22Rv1 (cell line): ENCODE measurements around the gene DPP4.

Experiments
- H3K27ac ChIP-seq: fragments of 450-650 bp; 2 replicates; pipeline ENCODE4 v1.5.1; 2017
- CTCF ChIP-seq: fragments of 450-650 bp; IDR thresholded peaks from 2 replicates; pipeline ENCODE4 v1.5.1; 2017; ENCODE audit warnings: mild to moderate bottlenecking
- ZFX ChIP-seq: fragments of 450-650 bp; IDR thresholded peaks from 2 replicates; pipeline ENCODE4 v1.6.1; 2017; ENCODE audit warnings: antibody characterized with exemption, borderline replicate concordance

The DPP4 gene

GRCh38 chr2:162072976-162073887 is 783 bp downstream of the DPP4 start:
- TF ChIP-seq CTCF, result no peak
- no peak for TF ChIP-seq ZFX
- H3K27ac ChIP-seq, result 0 out of 2 replicates have a peak overlapping the region, but pooled peaks have one; percentile 33

DNA sequence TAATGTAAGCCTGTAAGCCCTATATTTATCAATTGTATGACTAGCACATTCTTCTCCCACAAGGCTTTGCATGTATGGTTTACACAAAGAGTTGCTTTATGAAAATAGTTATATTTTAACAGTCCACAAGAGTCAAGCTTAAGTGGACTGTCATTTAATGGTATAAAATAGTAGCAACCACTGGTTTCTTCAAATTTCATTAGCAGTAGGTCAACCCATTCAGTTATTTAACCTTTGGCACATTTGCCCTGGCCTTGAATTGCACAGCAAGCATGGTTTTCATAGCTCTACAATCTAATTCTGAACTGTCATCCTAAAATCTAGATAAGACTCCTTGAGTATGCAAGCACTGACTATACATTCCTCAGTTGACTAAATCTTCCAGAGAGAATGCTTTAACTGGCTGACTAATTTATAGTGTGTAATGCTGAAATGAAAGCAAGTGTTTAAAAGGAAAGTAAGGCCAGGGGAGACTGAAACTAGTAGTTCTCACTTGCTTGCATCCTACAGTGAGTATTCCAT is 1.8 kb downstream of the DPP4 start:
- no peak overlapping the region for H3K27ac ChIP-seq
- TF ChIP-seq CTCF, result no peak
- TF ChIP-seq ZFX, result no peak

- no peak overlapping the region for H3K27ac ChIP-seq
- TF ChIP-seq ZFX (no peak), CTCF (no peak)
These were observed 3.0 kb downstream of the DPP4 start for GRCh38 chr2:162071001-162071400.

GRCh38 chr2:162070228-162070936 is 3.6 kb downstream of the DPP4 start:
- H3K27ac ChIP-seq, result no peak overlapping the region
- TF ChIP-seq CTCF (no peak), ZFX (no peak)

GRCh38 chr2:162069267-162069903 is 4.6 kb downstream of the DPP4 start:
- TF ChIP-seq CTCF (no peak), ZFX (no peak)
- H3K27ac ChIP-seq, result peak overlapping the region; percentile 60; the same call in 1 of the 2 replicates

DNA sequence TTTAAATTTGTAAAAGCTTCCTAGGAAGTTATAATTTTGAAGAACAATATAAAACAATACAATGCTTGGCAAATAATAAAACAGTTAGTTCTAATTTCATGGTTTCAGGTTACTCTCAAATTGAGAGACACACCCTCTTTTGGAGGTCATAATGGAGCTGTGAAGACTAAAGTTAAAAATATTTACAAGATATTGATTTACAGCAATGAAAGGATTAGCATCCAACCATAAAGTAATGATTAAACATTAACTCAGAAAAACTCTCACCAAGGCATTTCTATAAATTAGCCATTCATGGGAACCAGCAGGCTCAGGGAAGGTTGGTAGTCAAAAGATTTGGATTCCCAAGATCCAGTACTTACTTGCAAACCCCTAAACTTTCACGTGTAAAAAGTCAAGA is 6.4 kb downstream of the DPP4 start:
- H3K27ac ChIP-seq, result peak overlapping the region; percentile 60
- TF ChIP-seq CTCF (no peak), ZFX (no peak)
